ENCODE results near the gene RNASE11.

RNASE11 gene

GRCh38 chr14:20618271-20618749, 30.5 kb upstream of the RNASE11 start:
- no peak for TF ChIP-seq CTCF (IDR thresholded peaks at IDR 0.05)

- TF ChIP-seq CTCF (IDR thresholded peaks at IDR 0.05): no peak
Observed at GRCh38 chr14:20617138-20618003, 29.6 kb upstream of the RNASE11 start.

- no peak for TF ChIP-seq CTCF (IDR thresholded peaks at IDR 0.05)
Observed at GRCh38 chr14:20615996-20616395, 28.2 kb upstream of the RNASE11 start.

GRCh38 chr14:20614038-20614840, 26.4 kb upstream of the RNASE11 start:
- TF ChIP-seq CTCF (IDR thresholded peaks at IDR 0.05): no peak

GRCh38 chr14:20613094-20614037, 25.6 kb upstream of the RNASE11 start:
- peak; percentile 65 for TF ChIP-seq CTCF (IDR thresholded peaks at IDR 0.05)

- no peak for TF ChIP-seq CTCF (IDR thresholded peaks at IDR 0.05)
Observed at GRCh38 chr14:20612403-20612802, 24.6 kb upstream of the RNASE11 start.

- no peak for TF ChIP-seq CTCF (IDR thresholded peaks at IDR 0.05)
Observed at GRCh38 chr14:20611277-20611676, 23.5 kb upstream of the RNASE11 start.
